HG03095 (cell line): ENCODE results near the gene BCL11A.

ENCODE experiments used
- ATAC-seq: cut with Tn5 transposase; IDR thresholded peaks from one replicate; pipeline ENCODE4 v1.9.1; 2021; ENCODE audit warnings: moderate library complexity; ENCODE audit not compliant: unreplicated experiment

BCL11A gene

DNA sequence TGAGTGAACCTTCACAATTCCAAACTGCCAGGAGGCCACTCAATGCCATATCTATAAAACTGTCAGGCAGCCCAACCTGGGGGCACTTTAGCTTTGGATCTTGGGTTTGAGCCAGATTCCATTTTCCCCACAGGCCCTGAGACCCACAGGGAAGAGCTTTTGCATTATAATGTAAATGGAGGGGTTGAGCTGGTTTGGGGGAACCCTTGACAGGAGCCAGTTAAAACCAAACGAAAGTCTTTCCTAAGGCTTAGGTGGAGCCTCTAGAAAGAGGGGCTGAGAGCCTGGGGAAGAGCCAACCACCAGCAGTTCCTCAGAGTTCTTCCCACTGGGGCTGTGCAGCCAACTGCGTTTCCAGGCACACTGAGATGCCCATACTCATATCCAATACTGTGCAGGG is 42.7 kb downstream of the BCL11A start:
- ATAC-seq = no peak

- no peak for ATAC-seq
These were observed 44.4 kb downstream of the BCL11A start for GRCh38 chr2:60509066-60509465.

DNA sequence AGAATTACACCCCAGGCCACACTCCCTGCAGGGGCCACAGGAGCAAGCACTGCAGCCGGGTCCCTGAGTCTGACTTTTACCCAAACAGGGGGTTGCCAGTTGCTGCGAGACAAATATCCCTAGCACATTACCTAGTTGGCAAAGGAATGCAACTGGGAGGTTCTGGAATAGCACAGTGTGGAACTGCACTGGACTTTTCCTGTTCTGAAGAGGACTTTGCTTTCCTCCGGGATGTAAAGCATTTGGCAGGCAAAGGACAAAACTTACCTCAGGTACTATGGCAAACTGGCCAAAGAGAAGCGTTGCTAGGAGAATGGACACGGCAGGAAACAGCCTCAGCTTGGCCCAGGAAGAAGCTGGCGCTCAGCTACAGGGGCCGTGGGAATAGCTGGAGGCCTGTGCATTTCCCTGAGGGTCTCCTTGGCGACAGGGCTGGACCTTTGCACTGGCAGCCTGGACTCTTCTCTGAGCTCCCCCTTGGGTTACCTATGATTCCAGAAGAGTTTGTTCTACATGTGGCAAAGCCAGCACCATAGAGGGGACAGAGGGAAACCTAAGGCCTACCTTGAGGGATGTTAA is 45.0 kb downstream of the BCL11A start:
- ATAC-seq = no peak

GRCh38 chr2:60507211-60507965 is 46.1 kb downstream of the BCL11A start:
- no peak for ATAC-seq

DNA sequence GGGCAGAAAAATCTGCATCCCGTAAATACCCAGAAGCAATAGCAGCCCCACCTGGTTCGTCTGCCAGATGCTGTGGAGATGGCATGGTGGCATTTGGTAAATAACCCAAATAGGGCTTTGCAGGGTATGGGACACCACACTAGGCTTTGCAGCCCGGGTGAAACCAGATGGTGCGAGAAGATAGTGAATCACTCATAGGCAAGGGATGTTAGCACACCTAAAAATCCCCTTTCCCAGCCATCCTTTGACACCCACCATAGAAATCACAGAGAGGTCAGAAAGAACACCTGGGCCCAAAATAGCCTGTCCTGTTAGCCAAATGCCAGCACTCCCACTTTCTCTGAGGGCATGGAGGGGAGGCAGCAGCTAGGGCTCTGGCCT is 47.6 kb downstream of the BCL11A start:
- no peak for ATAC-seq

- no peak for ATAC-seq
These were observed 48.1 kb downstream of the BCL11A start for GRCh38 chr2:60505240-60505879.

DNA sequence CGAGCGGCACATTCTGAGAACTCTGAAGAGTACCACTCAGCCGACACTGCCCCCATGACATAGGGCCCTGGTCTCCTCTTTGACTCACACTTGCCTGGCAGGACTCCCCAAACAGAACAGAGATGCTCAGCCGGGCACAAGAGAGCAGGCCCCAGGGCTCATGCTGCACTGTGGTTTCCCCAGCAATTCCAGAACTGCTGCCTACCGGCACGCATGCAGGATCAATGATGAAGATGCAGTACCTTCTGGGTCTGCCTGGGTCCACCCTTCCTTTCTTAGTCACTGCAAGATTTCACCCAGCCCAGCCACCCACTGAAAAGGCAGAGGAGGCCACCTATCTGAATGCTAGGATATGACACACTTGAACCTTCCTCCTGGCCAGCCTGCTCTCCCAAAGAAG is 49.4 kb downstream of the BCL11A start:
- no peak for ATAC-seq

DNA sequence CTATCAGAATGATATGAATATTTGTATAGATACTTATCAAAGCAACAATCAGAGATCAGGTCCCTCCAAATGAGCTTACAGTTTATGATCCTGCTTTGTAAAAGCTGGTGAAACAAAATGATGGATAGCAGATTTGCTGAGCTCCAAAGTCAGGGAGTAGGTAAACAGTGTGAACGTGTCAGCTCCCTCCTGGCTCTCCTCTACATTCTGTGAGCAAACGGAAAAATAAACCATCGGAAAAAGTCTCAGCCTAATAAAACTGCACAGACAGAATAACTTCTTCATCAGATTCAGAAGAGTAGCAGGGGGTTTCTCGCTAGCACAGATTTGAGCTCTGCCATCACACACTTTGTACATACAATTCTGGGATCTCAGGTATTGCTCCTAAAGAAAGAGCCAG is 51.3 kb downstream of the BCL11A start:
- no peak for ATAC-seq

DNA sequence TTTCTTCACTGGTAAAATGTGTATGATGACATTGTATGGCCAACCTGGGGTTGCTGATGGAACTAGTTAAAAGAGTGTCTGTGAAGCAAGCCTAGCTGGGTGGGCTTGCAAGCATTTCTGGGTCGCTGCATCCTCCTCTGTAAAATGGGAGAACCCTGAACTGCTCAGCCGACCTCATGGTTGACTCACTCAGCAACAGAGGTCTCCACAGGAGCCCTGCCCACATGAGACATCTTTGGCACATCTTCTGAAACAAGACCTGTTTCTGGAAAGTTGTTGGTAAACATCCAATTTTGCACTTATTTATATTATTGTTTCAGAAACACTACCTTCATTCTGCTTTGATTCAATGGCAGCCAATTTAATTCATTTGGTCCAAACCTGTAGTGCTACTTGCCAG is 52.6 kb downstream of the BCL11A start:
- no peak for ATAC-seq

- no peak for ATAC-seq
These were observed 53.7 kb downstream of the BCL11A start for GRCh38 chr2:60499651-60500265.

DNA sequence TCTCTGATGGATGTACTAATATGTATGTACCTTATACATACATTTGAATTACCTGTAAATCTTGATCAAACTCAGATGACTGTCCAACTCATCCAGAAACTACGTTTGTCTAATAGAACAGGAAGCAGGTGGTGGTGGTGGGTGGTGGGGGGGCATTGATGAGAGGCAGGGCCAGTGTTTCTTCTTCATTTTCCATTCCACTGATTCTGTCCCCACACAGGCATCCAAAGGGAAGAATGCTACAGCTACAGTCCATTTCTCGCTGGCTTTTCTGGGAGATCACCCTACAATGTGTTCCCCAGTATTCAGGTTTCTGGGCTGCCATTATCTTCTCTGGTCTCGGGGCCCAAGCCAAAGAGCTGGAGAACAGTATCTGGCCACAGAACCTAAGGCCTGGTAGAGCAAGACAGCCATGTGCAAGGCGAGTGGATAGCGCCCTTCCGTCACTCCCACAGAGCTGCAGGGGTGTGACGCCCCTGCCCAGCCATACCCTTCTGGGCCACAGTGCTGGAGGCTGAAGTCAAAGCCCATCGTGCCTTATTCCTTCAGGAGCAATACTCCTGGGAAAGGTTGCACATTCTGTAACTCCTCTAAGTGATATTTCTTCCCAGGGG is 54.5 kb downstream of the BCL11A start:
- peak; percentile 47 for ATAC-seq

DNA sequence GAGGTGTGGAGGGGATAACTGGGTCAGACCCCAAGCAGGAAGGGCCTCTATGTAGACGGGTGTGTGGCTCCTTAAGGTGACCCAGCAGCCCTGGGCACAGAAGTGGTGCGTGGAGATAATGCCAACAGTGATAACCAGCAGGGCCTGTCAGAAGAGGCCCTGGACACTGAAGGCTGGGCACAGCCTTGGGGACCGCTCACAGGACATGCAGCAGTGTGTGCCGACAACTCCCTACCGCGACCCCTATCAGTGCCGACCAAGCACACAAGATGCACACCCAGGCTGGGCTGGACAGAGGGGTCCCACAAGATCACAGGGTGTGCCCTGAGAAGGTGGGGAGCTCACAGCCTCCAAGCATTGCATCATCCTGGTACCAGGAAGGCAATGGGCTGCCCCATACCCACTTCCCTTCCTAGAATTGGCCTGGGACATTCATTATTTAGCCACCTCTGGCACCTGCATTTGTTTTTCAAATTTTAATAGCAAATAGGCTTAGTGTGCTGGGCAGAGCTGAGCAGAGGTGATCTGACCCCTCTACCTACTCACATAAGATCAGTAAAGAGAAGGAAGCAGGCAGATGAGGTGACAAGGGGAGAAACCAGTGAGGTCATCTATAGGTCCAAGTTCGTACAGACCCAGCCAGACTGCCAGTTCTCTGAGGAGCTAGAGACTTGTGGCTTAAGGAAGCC is 55.2 kb downstream of the BCL11A start:
- ATAC-seq = peak; percentile 36

- ATAC-seq = no peak
These were observed 56.0 kb downstream of the BCL11A start for GRCh38 chr2:60497500-60497899.

DNA sequence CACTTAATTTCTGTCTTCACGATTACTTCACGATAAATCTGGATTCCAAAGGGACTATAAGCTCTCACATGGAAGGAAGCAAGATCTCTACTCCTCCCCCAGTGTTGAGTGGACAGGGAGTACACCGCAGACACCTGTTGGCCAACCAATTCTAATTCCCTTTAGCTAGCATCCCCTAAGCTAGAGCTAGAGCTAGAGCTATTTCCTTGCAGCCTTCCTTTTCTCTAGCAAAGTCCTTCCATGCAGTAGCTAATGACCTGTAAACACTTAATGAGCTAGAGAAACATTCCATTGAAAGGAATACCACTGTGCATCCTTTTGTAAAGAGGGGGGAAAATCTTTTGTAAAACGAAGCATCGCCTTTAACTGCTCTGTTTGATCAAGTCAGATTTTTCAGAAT is 56.5 kb downstream of the BCL11A start:
- ATAC-seq = no peak

GRCh38 chr2:60496475-60496874 is 57.0 kb downstream of the BCL11A start:
- no peak for ATAC-seq

DNA sequence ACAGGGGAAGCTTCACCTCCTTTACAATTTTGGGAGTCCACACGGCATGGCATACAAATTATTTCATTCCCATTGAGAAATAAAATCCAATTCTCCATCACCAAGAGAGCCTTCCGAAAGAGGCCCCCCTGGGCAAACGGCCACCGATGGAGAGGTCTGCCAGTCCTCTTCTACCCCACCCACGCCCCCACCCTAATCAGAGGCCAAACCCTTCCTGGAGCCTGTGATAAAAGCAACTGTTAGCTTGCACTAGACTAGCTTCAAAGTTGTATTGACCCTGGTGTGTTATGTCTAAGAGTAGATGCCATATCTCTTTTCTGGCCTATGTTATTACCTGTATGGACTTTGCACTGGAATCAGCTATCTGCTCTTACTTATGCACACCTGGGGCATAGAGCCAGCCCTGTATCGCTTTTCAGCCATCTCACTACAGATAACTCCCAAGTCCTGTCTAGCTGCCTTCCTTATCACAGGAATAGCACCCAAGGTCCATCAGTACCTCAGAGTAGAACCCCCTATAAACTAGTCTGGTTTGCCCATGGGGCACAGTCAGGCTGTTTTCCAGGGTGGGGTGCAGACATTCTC is 58.3 kb downstream of the BCL11A start:
- ATAC-seq = no peak

DNA sequence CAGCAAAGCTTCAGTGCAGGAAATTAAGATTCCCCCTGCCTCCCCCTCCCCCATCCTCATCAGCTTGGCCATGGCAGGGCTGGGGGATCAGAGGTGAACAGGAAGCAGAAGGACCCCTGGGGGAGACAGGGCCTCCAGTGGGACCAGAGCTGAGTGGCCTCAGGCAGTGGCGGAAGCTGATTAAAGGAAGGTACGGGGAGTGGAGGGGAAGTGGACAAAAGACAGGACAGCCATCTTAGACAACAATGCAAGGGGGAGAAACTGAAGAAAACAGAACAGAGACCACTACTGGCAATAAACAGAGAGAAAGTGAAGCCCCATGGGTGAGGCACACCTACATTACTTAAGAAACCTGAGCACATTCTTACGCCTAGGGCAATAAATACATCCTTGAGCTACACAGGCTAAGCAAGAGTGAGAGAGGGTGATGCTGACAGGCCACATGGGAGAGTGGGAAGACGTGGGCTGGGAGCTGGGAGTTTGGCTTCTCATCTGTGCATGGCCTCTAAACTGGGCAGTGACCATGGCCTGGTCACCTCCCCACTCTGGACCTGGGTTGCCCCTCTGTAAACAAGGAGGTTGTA is 59.6 kb downstream of the BCL11A start:
- ATAC-seq = no peak

GRCh38 chr2:60492548-60492947 is 60.9 kb downstream of the BCL11A start:
- no peak for ATAC-seq

- ATAC-seq = no peak
These were observed 62.6 kb downstream of the BCL11A start for GRCh38 chr2:60490848-60491247.

- no peak for ATAC-seq
These were observed 63.0 kb downstream of the BCL11A start for GRCh38 chr2:60490441-60490840.
